Fibroblast of skin of right biceps (primary cell): ENCODE measurements around the gene CNNM3.

Source experiments
- DNase-seq: peaks from one replicate; pipeline ENCODE4 v3.0.0-alpha.2; 2013

Gene CNNM3

GRCh38 chr2:96819876-96820511 lies 3.9 kb downstream of the CNNM3 start:
- no peak for DNase-seq

GRCh38 chr2:96821113-96821675 lies 5.1 kb downstream of the CNNM3 start:
- no peak for DNase-seq

GRCh38 chr2:96822786-96823185 lies 6.7 kb downstream of the CNNM3 start:
- DNase-seq = no peak

GRCh38 chr2:96823198-96823597 lies 7.1 kb downstream of the CNNM3 start:
- no peak for DNase-seq

- DNase-seq = peak; percentile 50
These were observed 8.2 kb downstream of the CNNM3 start for GRCh38 chr2:96824079-96824870.

GRCh38 chr2:96825057-96825456 lies 9.0 kb downstream of the CNNM3 start:
- DNase-seq = no peak

GRCh38 chr2:96826546-96827278 lies 10.6 kb downstream of the CNNM3 start:
- no peak for DNase-seq

- DNase-seq = no peak
These were observed 12.4 kb downstream of the CNNM3 start for GRCh38 chr2:96828436-96828835.

- DNase-seq = no peak
These were observed 12.8 kb downstream of the CNNM3 start for GRCh38 chr2:96828874-96829273.

- no peak for DNase-seq
These were observed 14.0 kb downstream of the CNNM3 start for GRCh38 chr2:96830044-96830562.

GRCh38 chr2:96831679-96832078 lies 15.6 kb downstream of the CNNM3 start:
- DNase-seq = no peak

- no peak for DNase-seq
These were observed 16.3 kb downstream of the CNNM3 start for GRCh38 chr2:96832408-96832753.

- DNase-seq = peak; percentile 55
These were observed 16.9 kb downstream of the CNNM3 start for GRCh38 chr2:96832754-96833507.

- no peak for DNase-seq
These were observed 19.8 kb downstream of the CNNM3 start for GRCh38 chr2:96835830-96836229.

- DNase-seq = no peak
These were observed 21.5 kb downstream of the CNNM3 start for GRCh38 chr2:96837575-96837974.

- no peak for DNase-seq
These were observed 22.6 kb downstream of the CNNM3 start for GRCh38 chr2:96838345-96839292.

- peak; percentile 22 for DNase-seq
These were observed 23.3 kb downstream of the CNNM3 start for GRCh38 chr2:96839293-96839874.

- DNase-seq = no peak
These were observed 24.1 kb downstream of the CNNM3 start for GRCh38 chr2:96839875-96840850.

- no peak for DNase-seq
These were observed 25.8 kb downstream of the CNNM3 start for GRCh38 chr2:96841701-96842495.
